ENCODE results near the gene N4BP2.
A peak's percentile ranks its signal among the peaks of the same experiment; 100 is the strongest.

The N4BP2 gene

DNA sequence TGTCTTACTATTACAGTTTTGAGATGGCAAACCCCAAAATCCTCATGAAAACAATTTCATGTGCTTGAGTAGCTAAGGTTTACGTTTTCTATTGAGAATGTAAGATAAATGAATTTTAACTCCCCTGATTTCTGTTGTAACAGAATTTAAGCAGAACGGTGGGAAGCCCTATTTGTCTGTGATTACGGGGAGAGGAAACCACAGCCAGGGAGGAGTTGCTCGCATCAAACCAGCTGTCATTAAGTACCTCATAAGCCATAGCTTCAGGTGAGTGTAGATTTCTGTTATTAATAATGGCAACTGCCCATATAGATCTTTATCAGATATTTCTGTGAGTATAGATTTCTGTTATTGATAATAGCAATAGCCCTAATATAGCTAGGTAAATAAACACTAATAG lies 96.0 kb downstream of the N4BP2 start:
- DNase-seq (ENCODE audit: low spot score): peak; percentile 54

DNA sequence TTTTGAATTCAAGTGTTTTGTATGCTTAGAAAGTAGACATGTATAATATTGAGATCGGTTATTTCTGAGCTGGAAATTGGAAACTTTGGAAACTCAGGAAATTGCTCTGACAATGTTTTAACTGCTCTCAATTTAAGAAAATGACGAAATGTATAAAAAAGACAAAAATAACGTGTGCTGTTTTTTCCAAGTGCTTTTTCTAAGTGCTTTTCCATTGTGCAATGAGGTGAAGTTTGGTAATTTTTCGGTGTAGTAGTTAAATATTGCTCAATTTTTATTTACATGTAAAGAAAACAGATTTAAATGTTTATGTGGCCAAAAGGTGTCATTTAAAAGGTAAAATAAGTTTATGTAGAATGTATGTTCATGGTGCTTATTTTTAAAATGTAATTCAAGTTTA lies 100.8 kb downstream of the N4BP2 start:
- no peak for DNase-seq (ENCODE audit: low spot score)

DNA sequence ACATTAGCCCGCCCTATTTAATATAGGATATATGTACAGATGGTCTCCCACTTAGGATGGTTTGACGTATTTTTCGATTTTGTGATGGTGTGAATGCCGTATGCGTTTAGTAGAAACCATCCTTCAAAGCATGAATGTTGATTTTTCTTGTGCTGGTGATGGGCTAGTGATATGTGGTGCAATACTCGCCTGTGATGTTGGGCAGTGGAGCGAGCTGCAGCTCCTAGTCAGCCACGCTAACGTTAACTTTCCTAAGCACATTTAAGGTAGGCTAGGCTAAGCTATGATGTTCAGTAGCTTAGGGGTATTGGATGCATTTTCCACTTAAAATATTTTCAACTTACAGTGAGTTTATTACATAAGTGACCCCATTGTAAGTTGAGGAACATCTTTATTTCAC lies 103.6 kb downstream of the N4BP2 start:
- DNase-seq (ENCODE audit: low spot score): no peak

DNA sequence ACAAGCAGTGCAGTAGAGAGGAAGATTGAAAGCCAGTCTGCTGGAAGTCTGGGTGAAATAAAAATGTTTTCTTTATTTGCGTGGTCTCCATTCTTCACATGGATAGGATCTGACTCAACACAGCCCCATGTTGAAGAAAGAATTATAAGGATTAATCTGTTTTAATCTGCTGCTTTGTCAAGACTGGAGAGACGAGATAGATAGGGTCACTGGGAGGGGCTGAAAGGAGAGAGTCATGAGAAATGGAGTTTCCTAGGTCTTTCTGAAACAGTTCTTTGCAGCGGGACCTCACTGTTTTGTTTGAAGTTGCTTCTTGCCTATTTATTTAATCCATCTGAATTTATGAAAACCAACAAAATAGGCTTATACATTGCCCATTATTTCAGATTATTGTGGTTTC lies 107.8 kb downstream of the N4BP2 start:
- DNase-seq (ENCODE audit: low spot score): no peak

DNA sequence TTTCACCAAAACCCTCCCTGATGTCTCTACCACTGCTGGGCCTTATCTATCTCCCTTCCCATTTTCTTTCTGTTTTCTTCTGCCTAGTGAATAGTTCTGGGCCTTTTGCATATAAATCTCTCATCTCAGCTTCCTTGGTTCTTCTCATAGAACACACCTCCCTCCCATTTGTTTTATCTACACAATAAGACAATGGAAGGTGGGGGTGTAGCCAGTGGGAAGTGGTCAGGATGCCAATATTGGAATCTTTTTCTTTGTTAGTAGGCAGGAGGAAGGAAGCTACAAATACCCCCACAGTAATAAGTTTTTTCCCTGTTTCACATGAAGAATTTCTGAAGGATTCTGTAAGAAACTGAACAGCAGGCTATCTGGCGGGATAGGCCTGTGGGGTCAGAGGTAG lies 109.3 kb downstream of the N4BP2 start:
- no peak for DNase-seq (ENCODE audit: low spot score)

DNA sequence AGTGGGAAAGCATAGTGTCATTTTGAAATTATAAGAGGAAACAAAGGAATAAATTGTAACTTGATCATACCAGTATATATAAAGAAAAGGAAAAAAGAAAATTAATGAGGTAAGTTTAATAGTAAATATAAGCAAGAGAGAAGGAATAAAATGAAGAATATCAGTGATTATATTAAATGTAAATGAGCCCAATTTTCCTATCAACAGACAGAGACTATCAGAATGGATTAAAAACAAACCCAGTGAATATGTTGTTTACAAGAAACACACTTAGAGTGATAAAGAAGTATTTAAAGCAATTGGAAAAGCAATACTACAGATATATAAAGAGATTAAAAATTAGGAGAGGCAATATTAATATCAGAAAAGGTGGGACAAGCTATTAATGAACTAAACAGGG lies 111.4 kb downstream of the N4BP2 start:
- DNase-seq (ENCODE audit: low spot score): no peak

DNA sequence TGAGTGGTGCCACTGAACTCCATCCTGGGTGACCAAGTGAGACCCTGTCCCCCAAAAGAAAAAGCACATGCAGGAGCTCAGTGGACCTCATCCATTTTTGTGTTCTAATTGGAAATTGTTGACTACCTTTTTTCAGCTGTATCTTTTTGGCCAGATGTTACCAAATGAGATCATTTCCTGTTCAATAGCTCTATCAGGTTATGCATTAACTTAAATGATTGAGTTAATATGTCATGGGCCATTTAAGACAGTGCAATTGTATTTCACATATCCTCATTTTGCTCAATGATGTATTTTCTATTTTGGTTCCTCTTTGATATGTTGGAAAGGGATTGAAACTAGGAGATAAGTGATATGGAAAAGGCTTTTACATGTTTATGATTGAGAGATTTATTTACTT lies 113.9 kb downstream of the N4BP2 start:
- no peak for DNase-seq (ENCODE audit: low spot score)

DNA sequence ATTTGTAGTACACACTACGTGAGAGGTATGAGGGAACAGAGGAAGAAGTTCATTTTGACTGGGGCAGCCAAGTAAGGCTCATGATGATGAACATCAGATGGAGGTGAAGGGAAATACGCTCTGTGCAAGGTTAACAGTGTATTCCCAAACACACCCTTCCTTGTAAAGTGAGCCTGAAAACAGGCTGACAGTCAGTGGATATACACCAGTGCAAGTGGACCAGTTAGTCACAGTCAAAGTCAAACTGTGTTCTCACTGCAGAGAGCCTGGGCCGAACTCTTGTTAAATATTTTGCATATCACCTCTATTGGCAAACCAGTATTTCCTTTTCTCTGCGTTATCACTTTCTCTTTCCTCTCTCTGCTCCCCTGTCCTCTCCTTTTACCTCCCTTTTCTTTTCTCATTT lies 116.8 kb downstream of the N4BP2 start:
- no peak for DNase-seq (ENCODE audit: low spot score)

DNA sequence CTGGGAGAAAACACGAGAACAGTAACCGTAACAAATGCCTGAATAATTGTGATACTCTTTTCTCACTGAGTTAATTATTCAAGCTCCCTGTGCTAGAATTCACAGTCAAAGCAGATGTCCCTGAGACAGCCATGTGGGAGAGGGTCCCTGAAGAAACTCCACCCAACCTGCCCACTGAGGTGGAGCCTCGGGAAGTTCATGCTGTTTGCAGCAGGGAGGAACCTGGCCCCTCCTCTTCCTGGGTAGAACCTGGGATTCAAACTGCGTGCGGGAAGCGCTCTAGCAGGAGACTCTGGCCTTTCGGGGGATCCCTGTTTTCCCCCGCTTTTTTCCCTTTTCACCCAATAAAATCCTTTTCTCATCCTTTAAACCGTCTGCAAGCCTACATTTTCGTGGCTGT lies 120.0 kb downstream of the N4BP2 start:
- DNase-seq (ENCODE audit: low spot score): no peak

DNA sequence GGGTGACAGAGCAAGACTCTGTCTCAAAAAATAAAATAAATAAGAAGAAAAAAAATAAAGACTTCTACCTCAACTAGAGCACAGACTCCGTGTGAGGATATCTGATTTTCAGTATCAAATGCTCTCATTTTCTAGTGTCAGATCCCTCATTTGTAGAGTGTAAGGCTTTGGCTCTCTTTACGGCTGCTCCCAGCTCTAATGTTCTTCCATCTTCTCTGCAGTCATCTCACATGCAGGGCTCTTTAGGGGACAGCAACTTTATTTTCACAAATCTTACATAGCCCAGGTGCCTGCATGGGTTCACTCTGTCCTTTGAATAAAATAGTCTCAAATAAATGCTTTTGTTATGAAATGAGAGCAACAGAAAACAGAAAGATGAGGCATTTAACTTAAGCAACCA lies 120.9 kb downstream of the N4BP2 start:
- DNase-seq (ENCODE audit: low spot score): no peak

DNA sequence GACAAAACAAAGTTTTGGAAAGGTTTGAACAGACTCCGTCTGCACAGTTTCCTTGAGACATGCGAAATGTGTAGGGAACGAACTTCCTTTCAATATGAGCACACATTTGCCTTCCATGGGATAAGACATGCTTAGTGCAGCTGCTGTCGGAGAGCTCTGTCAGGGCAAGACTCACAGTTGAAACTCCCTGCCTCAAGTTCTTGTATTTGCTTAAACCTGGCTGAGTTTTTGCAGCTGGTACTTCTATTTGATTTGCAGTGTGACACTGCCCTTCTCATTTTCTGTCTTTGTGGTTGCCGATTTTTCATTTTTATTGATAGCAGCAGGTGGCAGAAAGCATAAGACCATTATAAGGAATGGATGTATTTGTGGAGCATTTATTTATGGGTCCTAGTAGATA lies 122.0 kb downstream of the N4BP2 start:
- DNase-seq (ENCODE audit: low spot score): no peak

DNA sequence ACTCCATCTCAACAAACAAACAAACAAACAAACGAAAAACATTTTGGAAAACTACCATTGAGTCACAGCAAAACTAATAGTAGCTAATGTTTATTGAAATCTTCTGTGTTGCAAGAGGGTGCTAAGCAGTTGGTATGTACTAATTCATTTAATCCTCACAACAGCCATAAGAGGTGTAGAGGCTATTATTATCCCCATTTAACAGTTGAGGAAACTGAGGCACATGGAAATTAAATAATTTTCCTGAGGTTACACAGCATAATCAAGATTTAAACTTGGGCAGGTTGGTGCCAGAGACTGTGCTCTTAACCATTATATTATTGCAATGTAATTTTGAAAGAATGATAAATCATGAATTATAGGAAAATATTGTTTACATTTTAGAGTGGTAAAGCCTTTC lies 122.7 kb downstream of the N4BP2 start:
- DNase-seq (ENCODE audit: low spot score): no peak

DNA sequence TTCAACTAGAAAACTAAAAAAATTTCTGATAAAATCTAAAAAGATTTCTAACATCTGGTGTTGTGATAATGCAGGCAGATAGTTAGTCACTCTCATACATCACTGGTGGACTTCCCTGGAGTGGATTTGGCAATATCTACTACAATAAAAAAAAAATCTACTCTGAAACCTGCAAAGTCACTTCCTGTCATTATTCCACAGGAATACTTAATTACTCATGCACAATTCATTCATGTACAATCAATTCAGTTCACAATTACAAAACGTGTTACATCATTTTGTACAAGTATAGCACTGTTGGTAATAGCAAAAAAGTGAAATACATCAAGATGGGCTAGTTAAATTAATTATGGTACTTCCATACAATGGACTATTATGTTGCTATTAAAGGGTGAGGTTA lies 123.7 kb downstream of the N4BP2 start:
- no peak for DNase-seq (ENCODE audit: low spot score)

DNA sequence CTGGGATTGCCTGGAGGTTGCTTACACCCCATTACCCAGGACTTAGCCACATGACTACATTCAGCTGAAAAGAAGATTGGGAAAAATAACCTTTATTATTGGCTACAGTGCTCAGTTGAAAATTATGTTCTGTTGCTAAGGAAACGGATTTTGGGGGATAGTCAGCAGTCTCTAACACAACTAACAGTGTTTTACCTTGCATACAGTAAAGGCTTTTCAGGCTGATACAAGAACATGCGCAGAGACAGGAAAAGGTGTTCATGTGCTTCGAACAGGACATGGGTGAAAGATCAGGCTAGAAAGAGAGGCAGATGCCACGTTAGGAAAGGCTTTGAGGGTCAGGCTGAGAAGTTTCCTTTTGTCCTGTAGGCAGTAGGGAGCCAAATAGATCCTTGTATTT lies 125.4 kb downstream of the N4BP2 start:
- DNase-seq (ENCODE audit: low spot score): no peak

DNA sequence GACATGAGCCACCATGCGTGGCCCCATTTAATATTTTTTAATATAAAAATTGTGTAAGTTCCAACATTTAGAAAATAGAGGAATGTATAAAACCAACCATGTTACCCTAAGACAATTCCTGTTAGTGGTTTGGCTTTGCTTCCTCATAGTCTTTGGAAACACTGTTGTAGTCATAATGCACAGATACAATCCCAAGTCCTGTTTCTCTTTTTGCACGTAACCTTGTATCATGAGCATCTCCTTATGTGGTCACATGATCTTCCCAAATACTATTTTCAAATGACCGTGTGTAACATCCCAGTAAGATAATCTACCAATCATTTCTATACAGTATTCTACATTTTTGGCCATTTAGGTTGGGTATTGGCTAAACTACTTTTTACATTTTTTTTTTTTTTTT lies 126.3 kb downstream of the N4BP2 start:
- no peak for DNase-seq (ENCODE audit: low spot score)

DNA sequence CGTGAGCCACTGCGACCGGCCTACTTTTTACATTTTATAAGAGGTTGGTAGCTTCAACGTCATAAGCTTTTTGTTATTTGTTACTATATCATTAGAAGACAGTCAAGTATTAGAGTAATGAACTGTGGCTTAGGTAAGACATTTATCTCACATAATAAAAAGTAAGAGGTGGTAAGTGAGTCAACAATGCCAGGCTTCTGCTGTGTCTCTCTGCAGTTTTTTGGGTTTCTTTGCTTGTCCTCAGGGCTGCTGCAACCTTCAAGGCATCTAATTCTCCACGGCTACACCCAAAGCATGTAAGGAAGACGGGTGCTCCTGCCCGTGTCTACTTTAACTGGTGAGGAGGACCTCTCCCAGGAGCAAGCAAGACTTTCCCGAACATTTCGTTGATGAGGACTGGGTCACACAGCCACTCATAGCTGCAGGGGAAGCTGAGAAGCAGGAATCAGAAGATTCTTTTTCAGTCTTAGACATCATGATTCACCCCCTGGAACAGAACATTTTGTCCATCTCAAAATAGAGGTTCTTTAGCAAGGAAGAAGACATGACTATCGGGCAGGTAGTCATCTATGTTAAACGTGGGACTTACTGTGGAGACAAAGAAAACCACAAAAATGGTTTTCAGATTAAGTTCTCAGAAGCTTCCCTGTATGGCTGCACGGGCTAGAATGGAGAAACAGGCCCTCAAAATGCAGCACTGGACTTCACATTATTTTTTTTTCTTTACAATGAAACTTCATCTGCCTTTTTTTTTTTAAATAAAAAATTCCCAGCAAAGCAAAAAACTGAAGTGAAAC lies 127.2 kb downstream of the N4BP2 start:
- no peak for DNase-seq (ENCODE audit: low spot score)

DNA sequence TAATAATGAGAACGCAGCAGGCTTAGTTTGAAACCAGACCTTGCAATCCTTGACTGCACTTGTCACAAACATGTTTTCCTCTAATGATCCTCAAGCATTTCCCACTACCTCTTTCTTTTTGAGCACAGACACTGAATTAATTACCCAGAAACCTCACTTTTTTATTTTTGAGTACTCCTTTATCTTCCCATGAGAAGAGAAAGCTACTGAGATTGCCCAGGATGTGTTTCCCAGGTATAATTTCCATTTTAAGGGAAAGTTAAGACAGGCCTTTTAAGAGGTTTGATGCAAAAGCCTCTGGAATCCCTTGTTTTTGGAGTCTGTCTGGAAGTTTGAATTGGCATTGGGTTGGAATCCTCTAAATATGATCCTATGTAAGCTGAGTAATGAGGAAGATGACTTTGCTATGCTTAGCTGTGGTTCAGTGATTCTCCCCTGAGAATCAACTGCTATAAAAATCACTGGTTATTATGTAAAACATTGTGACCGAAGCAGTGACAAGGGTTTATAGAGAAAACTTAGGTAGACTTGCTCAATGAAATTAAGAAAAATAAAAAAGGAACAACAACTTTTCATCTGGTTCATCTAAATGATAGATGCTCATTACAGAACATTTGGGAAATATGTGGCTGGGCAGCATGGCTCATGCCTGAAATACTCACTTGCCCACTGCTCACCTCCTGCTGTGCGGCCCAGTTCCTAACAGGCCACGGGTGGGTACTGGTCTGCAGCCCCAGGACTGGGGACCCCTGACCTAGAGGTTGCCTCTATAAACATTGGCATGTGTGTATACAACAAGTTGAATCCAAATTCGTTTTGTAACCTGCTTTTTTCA lies 129.4 kb downstream of the N4BP2 start:
- DNase-seq (ENCODE audit: low spot score): no peak

DNA sequence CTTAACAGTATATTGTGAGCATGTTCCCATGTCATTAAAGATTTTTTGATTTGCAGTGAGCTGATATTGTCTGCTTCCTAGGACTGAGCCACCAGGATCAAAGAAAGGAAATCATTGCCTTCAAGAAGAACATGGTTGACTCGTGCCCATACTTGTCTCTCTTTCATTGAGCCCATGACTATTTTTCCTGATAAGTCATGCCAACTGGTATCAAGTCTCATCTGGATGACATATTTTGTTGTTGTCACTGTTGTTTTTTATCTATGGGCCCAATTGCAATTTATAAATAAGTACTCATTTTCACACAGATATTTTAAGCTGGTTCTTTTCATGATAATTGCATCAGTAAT lies 130.0 kb downstream of the N4BP2 start:
- no peak for DNase-seq (ENCODE audit: low spot score)

DNA sequence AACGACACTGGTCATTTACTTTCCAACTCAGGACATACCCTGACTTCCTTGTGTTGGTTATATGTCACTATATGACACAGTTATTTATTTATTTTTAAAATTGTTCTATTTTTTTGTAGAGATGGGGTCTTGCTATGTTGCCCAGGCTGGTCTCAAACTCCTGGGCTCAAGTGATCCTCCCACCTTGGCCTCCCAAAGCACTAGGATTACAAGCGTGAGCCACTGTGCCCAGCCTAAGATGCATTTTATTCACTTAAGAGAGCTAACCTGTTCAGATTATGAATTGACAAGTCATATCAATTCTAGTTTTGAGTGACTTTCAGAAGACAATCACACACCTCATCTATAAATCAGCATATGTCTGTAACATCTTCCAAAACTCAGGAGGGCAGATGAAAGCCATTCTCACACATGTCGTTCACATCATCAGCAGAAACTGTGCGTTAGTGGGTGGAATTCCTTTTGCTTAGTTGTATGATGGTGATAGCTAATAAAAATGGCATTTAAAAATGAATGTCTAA lies 130.8 kb downstream of the N4BP2 start:
- no peak for DNase-seq (ENCODE audit: low spot score)

DNA sequence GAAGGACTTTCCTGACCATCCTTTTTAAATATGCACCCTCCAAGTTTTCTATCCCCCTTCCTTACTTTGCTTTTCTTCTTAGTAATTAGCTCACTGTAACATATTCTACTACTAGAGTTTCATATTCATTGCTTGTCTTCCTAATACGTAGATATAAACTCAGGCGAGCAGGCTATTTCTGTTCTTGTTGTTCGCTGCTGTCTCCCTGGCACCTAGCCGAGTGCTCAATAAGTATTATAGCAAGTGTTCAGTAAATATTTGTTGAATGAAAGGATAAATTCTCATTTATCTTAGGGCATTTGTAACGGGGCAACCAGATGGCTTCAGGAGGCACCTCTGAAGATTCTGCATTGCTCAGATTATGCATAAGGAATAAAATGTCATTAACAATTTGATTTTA lies 133.4 kb downstream of the N4BP2 start:
- DNase-seq (ENCODE audit: low spot score): no peak

DNA sequence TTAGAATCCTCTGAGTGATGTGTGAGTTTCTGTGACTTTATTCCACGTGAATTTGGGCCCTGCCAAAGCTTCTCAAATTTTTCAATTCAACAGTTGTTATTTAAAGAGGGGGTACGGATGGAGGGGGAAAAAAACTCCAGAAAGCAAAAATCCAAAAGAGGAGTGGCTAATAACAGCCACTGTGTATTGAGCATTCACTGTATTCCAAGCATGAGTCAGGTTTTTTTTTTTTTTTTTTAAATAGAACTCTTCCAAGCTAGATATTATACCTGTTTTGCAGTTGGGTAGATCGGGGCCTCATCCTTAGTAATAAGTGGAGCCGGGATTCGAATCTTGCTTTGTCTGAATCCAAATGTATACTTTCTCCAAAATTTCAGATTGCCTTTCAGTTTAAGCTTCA lies 133.8 kb downstream of the N4BP2 start:
- no peak for DNase-seq (ENCODE audit: low spot score)

DNA sequence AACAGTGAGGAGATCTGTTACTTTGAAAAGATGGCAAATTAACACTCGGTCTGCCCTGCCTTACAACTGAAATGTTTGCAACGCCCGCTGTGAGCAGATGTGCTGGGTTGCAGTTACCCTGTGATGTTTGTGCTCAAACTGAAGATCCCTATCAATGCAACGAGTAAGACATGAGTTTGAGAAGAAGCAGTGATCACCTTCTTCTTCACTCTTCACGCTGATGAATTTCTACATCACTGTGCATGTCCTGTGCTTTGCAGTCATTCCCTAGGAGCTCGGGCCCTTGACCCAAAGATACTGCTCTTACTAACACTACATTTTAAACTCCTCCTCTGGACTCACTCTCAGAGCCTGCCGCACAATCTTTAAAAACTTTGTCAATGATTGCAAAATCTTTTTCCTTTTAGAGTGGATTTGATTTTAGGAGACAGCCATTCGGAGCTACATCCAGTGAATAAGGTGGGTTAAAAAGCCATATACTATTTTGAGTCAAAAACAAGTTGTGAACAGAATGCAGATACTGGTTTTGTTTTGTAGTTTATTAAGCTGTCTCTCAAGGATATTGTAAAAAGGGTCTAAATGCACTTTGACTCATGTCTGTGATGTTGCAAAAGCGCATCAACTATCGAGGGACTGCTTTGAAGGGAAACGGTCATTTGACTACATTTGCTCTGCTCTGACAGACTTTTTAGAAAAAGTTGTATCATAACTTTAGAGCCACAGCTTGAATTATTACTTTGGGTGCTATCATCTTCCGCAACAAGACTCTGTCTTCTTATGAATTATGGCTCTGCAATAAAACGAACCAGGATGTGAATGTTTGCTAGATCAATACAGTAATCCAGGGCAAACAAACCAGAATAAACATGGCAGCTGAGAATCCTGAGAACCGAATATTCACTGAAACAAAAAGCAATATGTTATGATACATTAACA lies 134.5 kb downstream of the N4BP2 start:
- DNase-seq (ENCODE audit: low spot score): peak; percentile 50

All from CD4-positive, alpha-beta T cell treated with Interleukin-6 at 100 ng/mL for 8 hours (primary cell).